IMR-90 (cell line): ENCODE data around the gene ZNF701. TPM values are rescaled to one million over a fixed set of nuclear protein-coding genes. Genes with fewer than 3 reads are reported as not detected.

Experiments
- ATAC-seq: fragments of 200-7000 bp; cut with Tn5 transposase; 2 replicates; pipeline ENCODE4 v1.9.1; 2020; ENCODE audit warnings: low read depth, mild to moderate bottlenecking, moderate library complexity
- BruUV-seq: library from RNA; stranded (reverse); fragments of 400-500 nt; replicated peaks from 2 replicates; lab custom pipeline; 2021; lab: Mats Ljungman, UMichigan
- CTCF ChIA-PET: fragments of 300-600 bp; formaldehyde crosslinking; extraction: SDS; loops from one replicate; lab custom pipeline; 2021; ENCODE audit warnings: antibody characterized with exemption; lab: Yijun Ruan, JAX
- POLR2A ChIA-PET: fragments of 300-600 bp; sonication (Branson Sonifier 250); formaldehyde crosslinking; loops from one replicate; lab custom pipeline; 2022; ENCODE audit warnings: antibody characterized with exemption; ENCODE audit not compliant: unreplicated experiment; lab: Charles Lee
- DNase-seq: peaks from one replicate; pipeline ENCODE4 v3.0.0; 2013
- H2AFZ ChIP-seq: replicated peaks from 2 replicates; pipeline ENCODE3; 2013; ENCODE audit warnings: low read length, mild to moderate bottlenecking; ENCODE audit not compliant: poor library complexity
- H2AK5ac ChIP-seq: 2 replicates; pipeline ENCODE4 v1.6.1; 2013; ENCODE audit warnings: low read depth, low read length, inconsistent platforms
- H2AK9ac ChIP-seq: replicated peaks from 2 replicates; pipeline ENCODE3; 2013; ENCODE audit warnings: mild to moderate bottlenecking, low read depth, low read length, moderate library complexity; ENCODE audit not compliant: poor library complexity
- H2BK120ac ChIP-seq: 2 replicates; pipeline ENCODE4 v1.6.1; 2013; ENCODE audit warnings: low read depth, low read length, inconsistent platforms
- H2BK15ac ChIP-seq: 3 replicates; pipeline ENCODE4 v1.6.1; 2013; ENCODE audit warnings: low read depth, low read length, inconsistent platforms
- H2BK20ac ChIP-seq: 2 replicates; pipeline ENCODE4 v1.6.1; 2013; ENCODE audit warnings: low read depth, mild to moderate bottlenecking, inconsistent platforms, low read length, moderate library complexity
- H2BK5ac ChIP-seq: 2 replicates; pipeline ENCODE4 v1.6.1; 2013; ENCODE audit warnings: mild to moderate bottlenecking, low read depth, low read length, inconsistent platforms; ENCODE audit not compliant: poor library complexity, severe bottlenecking
- H3K14ac ChIP-seq: replicated peaks from 2 replicates; pipeline ENCODE4 v1.6.1; 2013; ENCODE audit warnings: low read depth, low read length, inconsistent platforms
- H3K18ac ChIP-seq: 2 replicates; pipeline ENCODE4 v1.6.1; 2013; ENCODE audit warnings: low read depth, low read length, control low read depth
- H3K23ac ChIP-seq: 2 replicates; pipeline ENCODE4 v1.6.1; 2013; ENCODE audit warnings: low read depth, low read length, inconsistent platforms
- H3K27ac ChIP-seq: 2 replicates; pipeline ENCODE4 v1.5.1; 2013; ENCODE audit warnings: mild to moderate bottlenecking, control low read depth, low read length; ENCODE audit not compliant: insufficient read depth
- H3K27me3 ChIP-seq: 2 replicates; pipeline ENCODE4 v1.6.1; 2013; ENCODE audit warnings: low read length; ENCODE audit not compliant: control insufficient read depth, insufficient read depth
- H3K36me3 ChIP-seq: 2 replicates; pipeline ENCODE4 v1.6.1; 2013; ENCODE audit warnings: low read length, mixed read lengths; ENCODE audit not compliant: control insufficient read depth, insufficient read depth
- H3K4ac ChIP-seq: 2 replicates; pipeline ENCODE4 v1.6.1; 2013; ENCODE audit warnings: low read depth, low read length, inconsistent platforms
- H3K4me1 ChIP-seq: 2 replicates; pipeline ENCODE4 v1.6.1; 2013; ENCODE audit warnings: low read length, mixed read lengths; ENCODE audit not compliant: control insufficient read depth, insufficient read depth
- H3K4me2 ChIP-seq: 2 replicates; pipeline ENCODE4 v1.6.1; 2013; ENCODE audit warnings: low read depth, mild to moderate bottlenecking, control low read depth, low read length, moderate library complexity
- H3K4me3 ChIP-seq: 2 replicates; pipeline ENCODE4 v1.5.1; 2013; ENCODE audit warnings: low read depth, mild to moderate bottlenecking, control low read depth, low read length, moderate library complexity; ENCODE audit not compliant: insufficient read depth
- H3K56ac ChIP-seq: 2 replicates; pipeline ENCODE4 v1.6.1; 2013; ENCODE audit warnings: low read length, inconsistent platforms; ENCODE audit not compliant: insufficient read depth; ENCODE audit errors: extremely low read depth
- H3K79me1 ChIP-seq, 2 experiments: 2 replicates each; pipeline ENCODE4 v1.6.1; 2013; ENCODE audit warnings: low read length in 2 of 2, inconsistent platforms in 1 of 2, low read depth in 1 of 2
- H3K9ac ChIP-seq: 2 replicates; pipeline ENCODE4 v1.6.1; 2013; ENCODE audit warnings: low read depth, low read length, control low read depth
- H3K9me1 ChIP-seq: 2 replicates; pipeline ENCODE4 v1.6.1; 2013; ENCODE audit warnings: low read length, inconsistent platforms; ENCODE audit not compliant: insufficient read depth
- H3K9me3 ChIP-seq: 2 replicates; pipeline ENCODE4 v1.6.1; 2013; ENCODE audit warnings: low read length; ENCODE audit not compliant: control insufficient read depth, insufficient read depth
- H4K20me1 ChIP-seq: 2 replicates; pipeline ENCODE4 v1.6.1; 2013; ENCODE audit warnings: low read length, inconsistent platforms; ENCODE audit not compliant: insufficient read depth
- H4K5ac ChIP-seq: 2 replicates; pipeline ENCODE4 v1.6.1; 2013; ENCODE audit warnings: mild to moderate bottlenecking, low read depth, low read length, control low read depth
- H4K8ac ChIP-seq, 2 experiments: 2 replicates each; pipeline ENCODE4 v1.6.1; 2013; ENCODE audit warnings: low read depth in 2 of 2, low read length in 2 of 2, control low read depth in 1 of 2, inconsistent platforms in 1 of 2
- H4K91ac ChIP-seq: 2 replicates; pipeline ENCODE4 v1.6.1; 2013; ENCODE audit warnings: low read depth, low read length, inconsistent platforms; ENCODE audit not compliant: insufficient read depth
- CHD1 ChIP-seq: IDR thresholded peaks from 2 replicates; pipeline ENCODE4 v1.6.1; 2012; ENCODE audit warnings: low read depth, low read length, improper control_type of control experiment
- MAZ ChIP-seq: IDR thresholded peaks from 2 replicates; pipeline ENCODE4 v1.6.1; 2012; ENCODE audit warnings: low read depth, mild to moderate bottlenecking, low read length, improper control_type of control experiment, moderate library complexity, borderline replicate concordance
- MXI1 ChIP-seq: IDR thresholded peaks from 2 replicates; pipeline ENCODE4 v1.6.1; 2012; ENCODE audit warnings: low read depth, mild to moderate bottlenecking, low read length, moderate library complexity, borderline replicate concordance
- NFE2L2 ChIP-seq: fragments of 150-350 bp; IDR thresholded peaks from 2 replicates; pipeline ENCODE4 v1.6.1; 2016; ENCODE audit warnings: low read depth, mild to moderate bottlenecking, low read length
- RAD21 ChIP-seq: IDR thresholded peaks from 2 replicates; pipeline ENCODE4 v1.6.1; 2012; ENCODE audit warnings: low read length, improper control_type of control experiment
- RCOR1 ChIP-seq: IDR thresholded peaks from 2 replicates; pipeline ENCODE4 v1.6.1; 2012; ENCODE audit warnings: mild to moderate bottlenecking, low read length, improper control_type of control experiment; ENCODE audit not compliant: insufficient replicate concordance
- RFX5 ChIP-seq: IDR thresholded peaks from 2 replicates; pipeline ENCODE4 v1.8.0; 2012; ENCODE audit warnings: low read depth, mild to moderate bottlenecking, low read length, moderate library complexity
- SMC3 ChIP-seq: fragments of 150-350 bp; IDR thresholded peaks from 2 replicates; pipeline ENCODE4 v1.6.1; 2016; ENCODE audit warnings: low read depth, mild to moderate bottlenecking, antibody characterized with exemption, low read length, moderate library complexity
- WGBS, 2 experiments: methylation state at CpG; one replicate each; pipeline versions ENCODE4 v1.1.5 to v1.1.7; 2013; ENCODE audit warnings: missing lambda C conversion rate in 2 of 2; ENCODE audit not compliant: insufficient read length in 1 of 2; ENCODE audit errors: extremely low coverage in 2 of 2; 5-methylcytosine and 5-hydroxymethylcytosine counted together
- dilution Hi-C: fragments of 300-500 bp; cut with HindIII; formaldehyde crosslinking; loops from one replicate; pipeline ENCODE4 v1.14.3; 2018; ENCODE audit warnings: low sequenced_read_pairs; ENCODE audit not compliant: unreplicated experiment
- in situ Hi-C: fragments of 300-500 bp; cut with MboI; formaldehyde crosslinking; loops from 3 replicates; pipeline ENCODE4 v1.14.3; 2019; ENCODE audit warnings: low sequenced_read_pairs, inconsistent platforms, mixed read lengths
- intact Hi-C: fragments of 100-400 bp; cut with micrococcal nuclease; formaldehyde crosslinking; loops from 2 replicates; pipeline ENCODE4 v1.10.0; 2022
- polyA plus RNA-seq, 3 experiments: library from polyadenylated mRNA; depleted of rRNA; stranded (reverse); fragments of >200 nt; gene quantifications; 2 replicates each; pipeline ENCODE4 v1.2.3, GENCODE V29; 2012; ENCODE audit warnings: low replicate concordance in 1 of 3
- total RNA-seq: library from RNA; depleted of rRNA; stranded (reverse); fragments of >200 nt; gene quantifications from 2 replicates; pipeline ENCODE4 v1.2.3, GENCODE V29; 2012
- TF ChIP-seq, protein P1 (sequence below): fragments of 150-350 bp; IDR thresholded peaks from 2 replicates; pipeline ENCODE4 v1.6.1; 2017; ENCODE audit warnings: mild to moderate bottlenecking, antibody characterized with exemption, low read length, low read depth

Gene ZNF701
- total and polyA plus RNA-seq, 2 of the 4 experiments (the other 2 are of a cell fraction): 3.8 to 12.2 TPM

GRCh38 chr19:52622261-52622660 lies 52.2 kb downstream of the ZNF701 start:
- H3K9me3 ChIP-seq: 0 out of 2 replicates have a peak, but pooled peaks cover 1% of the 10 kb centered on the region
- ATAC-seq (no peak), DNase-seq (no peak)
- no peak overlapping the region for H3K23ac ChIP-seq
- peaks cover 25% of the 10 kb centered on the region for H3K36me3 ChIP-seq
- intact Hi-C loops: no loop called here
- H4K8ac ChIP-seq: no peak overlapping the region
- no peak overlapping the region for H3K4ac ChIP-seq
- no peak overlapping the region for H2BK120ac ChIP-seq
- H3K27me3 ChIP-seq: no peaks in the 10 kb centered on the region
- H3K56ac ChIP-seq: no peak overlapping the region
- no peak overlapping the region for H3K9ac ChIP-seq
- H3K4me3 ChIP-seq: no peak overlapping the region
- no peaks in the 10 kb centered on the region for H3K4me1 ChIP-seq
- H2AK9ac ChIP-seq: no peak overlapping the region
- H4K20me1 ChIP-seq: no peaks in the 10 kb centered on the region
- H3K79me1 ChIP-seq: peaks cover 0 to 5% of the 10 kb centered on the region in 2 experiments; a peak in 2 of 4 replicates
- no peak overlapping the region for H4K91ac ChIP-seq
- in situ Hi-C loops: no loop called here
- H3K27ac ChIP-seq: no peak overlapping the region
- H2BK5ac ChIP-seq: no peak overlapping the region
- H3K4me2 ChIP-seq: no peak overlapping the region
- H3K18ac ChIP-seq: no peak overlapping the region
- 76% methylated on average over 2 of the region's 2 CpGs; no CpG with 5 or more reads in 1 of the 2 experiments for WGBS, 2 experiments
- no peak overlapping the region for H2AFZ ChIP-seq
- H3K14ac ChIP-seq: no peak overlapping the region
- BruUV-seq: no TSS peak
- H2AK5ac ChIP-seq: no peak overlapping the region
- TF ChIP-seq MAZ (no peak), NFE2L2 (no peak), MXI1 (no peak), CHD1 (no peak), RCOR1 (no peak), RAD21 (no peak), RFX5 (no peak), SMC3 (no peak)
- TF ChIP-seq, protein P1, sequence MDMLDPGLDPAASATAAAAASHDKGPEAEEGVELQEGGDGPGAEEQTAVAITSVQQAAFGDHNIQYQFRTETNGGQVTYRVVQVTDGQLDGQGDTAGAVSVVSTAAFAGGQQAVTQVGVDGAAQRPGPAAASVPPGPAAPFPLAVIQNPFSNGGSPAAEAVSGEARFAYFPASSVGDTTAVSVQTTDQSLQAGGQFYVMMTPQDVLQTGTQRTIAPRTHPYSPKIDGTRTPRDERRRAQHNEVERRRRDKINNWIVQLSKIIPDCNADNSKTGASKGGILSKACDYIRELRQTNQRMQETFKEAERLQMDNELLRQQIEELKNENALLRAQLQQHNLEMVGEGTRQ: no peak
- no peaks in the 10 kb centered on the region for H3K9me1 ChIP-seq
- no peak overlapping the region for H2BK15ac ChIP-seq
- dilution Hi-C loops: no loop called here
- H2BK20ac ChIP-seq: no peak overlapping the region
- no peak overlapping the region for H4K5ac ChIP-seq
- ChIA-PET CTCF (no interaction called here), POLR2A (no interaction called here)
